GM12873 (cell line): Measurements from ENCODE around the gene SYAP1.

Experiments used
- TF ChIP-seq, protein P1 (sequence below): IDR thresholded peaks from 2 replicates; pipeline ENCODE4 v1.5.1; 2012; ENCODE audit warnings: low read depth, mild to moderate bottlenecking, moderate library complexity, low read length, control low read depth; ENCODE audit not compliant: insufficient read depth; ENCODE audit errors: missing control alignments

The SYAP1 gene

DNA sequence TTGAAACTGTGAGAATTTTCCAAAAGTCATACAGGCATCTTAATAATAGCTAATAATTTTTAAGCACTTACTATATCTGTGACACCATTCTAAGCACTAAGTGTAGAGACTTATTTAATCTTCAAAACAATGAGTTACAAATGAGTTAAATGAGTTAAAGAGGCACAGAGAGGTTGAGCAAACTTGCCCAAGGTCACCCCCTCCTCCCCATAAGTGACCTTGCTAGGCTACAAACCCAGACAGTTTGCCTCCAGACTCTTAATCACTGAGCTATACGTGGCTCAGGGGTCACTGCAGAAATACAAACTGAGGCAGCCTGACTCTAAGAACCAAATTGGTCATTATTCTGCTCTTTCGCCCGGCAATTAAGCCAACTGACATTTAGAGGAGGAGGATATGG is 22.5 kb upstream of the SYAP1 start:
- TF ChIP-seq, protein P1, sequence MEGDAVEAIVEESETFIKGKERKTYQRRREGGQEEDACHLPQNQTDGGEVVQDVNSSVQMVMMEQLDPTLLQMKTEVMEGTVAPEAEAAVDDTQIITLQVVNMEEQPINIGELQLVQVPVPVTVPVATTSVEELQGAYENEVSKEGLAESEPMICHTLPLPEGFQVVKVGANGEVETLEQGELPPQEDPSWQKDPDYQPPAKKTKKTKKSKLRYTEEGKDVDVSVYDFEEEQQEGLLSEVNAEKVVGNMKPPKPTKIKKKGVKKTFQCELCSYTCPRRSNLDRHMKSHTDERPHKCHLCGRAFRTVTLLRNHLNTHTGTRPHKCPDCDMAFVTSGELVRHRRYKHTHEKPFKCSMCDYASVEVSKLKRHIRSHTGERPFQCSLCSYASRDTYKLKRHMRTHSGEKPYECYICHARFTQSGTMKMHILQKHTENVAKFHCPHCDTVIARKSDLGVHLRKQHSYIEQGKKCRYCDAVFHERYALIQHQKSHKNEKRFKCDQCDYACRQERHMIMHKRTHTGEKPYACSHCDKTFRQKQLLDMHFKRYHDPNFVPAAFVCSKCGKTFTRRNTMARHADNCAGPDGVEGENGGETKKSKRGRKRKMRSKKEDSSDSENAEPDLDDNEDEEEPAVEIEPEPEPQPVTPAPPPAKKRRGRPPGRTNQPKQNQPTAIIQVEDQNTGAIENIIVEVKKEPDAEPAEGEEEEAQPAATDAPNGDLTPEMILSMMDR: no peak

GRCh38 chrX:16699389-16699788 is 20.0 kb upstream of the SYAP1 start:
- TF ChIP-seq, protein P1: no peak

DNA sequence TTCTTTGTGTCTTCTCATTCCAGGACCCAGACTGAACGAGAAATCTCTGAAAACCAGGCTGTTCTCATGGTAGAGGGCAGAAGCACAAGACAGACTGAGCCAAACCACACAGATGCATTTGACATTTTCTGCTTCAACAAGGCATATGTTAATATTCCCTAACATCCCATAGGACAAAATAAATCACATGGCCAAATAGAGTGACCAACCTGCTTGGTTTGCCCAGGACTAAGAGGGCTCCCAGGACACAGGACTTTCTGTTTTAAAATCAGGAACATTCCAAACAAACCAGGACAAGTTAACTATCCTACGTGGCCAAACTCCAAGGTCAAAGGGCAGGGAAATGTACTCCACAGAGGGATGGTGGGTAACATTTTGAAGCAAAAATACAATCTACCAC is 18.7 kb upstream of the SYAP1 start:
- TF ChIP-seq, protein P1: no peak

DNA sequence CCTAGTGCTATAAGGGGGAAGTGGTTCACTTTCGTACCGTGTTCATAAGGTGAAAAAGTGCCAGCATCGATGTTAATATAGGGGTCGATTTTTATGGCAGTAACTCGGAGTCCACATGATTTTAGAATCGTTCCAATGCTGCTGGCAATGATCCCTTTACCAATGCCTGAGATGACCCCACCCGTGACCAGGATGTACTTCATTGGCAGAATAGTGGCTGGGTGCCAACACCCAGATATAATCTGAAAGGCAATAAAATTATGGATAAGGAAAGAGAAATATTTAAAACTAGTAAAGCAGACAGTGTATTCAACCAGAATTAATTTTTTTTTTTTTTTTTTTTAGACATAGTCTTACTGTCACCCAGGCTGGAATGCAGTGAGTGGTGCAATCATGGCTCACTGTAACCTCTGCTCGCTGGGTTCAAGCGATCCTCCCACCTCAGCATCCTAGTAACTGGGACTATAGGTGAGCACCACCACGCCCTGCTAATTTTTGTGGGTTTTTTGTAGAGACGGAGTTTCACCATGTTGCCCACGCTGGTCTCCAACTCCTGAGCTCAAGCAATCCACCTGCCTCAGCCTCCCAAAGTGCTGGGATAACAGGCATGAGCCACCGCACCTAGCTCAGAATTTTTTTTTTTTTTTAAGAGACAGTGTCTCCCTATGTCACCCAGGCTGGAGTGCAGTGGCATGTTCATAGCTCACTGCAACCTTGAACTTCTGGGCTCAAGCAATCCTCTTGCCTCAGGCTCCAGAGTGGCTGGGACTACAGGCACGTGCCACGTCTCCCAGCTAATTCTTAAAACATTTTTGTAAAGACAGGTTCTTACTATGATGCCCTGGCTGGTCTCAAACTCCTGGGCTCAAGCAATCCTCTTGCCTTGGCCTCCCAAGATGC is 16.5 kb upstream of the SYAP1 start:
- TF ChIP-seq, protein P1: no peak

- TF ChIP-seq, protein P1: no peak
Measured at GRCh38 chrX:16705370-16705769, 14.0 kb upstream of the SYAP1 start.

DNA sequence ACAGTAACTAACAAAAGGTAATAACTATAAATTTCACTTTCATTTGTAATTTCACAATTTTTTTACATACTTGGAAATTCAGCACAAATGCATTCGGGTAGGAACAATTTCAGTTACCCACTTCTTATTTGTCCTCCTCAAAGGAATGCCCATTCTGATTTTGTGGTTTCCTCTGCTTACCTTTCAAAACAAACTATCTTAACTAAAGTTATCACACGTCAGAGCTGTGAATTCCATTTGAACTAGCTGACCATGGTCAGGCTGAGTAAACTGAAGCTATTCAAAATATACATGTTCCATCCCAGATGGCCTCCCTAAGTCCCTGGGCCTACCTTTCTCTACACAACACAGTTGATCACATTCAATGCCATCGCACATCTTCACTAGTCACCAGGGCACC is 11.4 kb upstream of the SYAP1 start:
- TF ChIP-seq, protein P1: no peak

GRCh38 chrX:16711219-16711811 is 8.1 kb upstream of the SYAP1 start:
- TF ChIP-seq, protein P1: no peak
